Activated CD4-positive, alpha-beta T cell treated with anti-CD3 and anti-CD28 coated beads, Interleukin-2, amount 50 U/mL, for 4 hours (primary cell): ENCODE data around the gene ATL1.
"Not testable (repeated sequence)": the region's sequence is repeated elsewhere in the genome, so short reads cannot be mapped to it uniquely, and the experiment has no call there.

Source experiments
- DNase-seq, 2 experiments: peaks; one replicate each; pipeline ENCODE4 v3.0.0-alpha.2; 2020

The ATL1 gene

GRCh38 chr14:50603565-50603964 is 43.6 kb downstream of the ATL1 start:
- no peak for DNase-seq

- DNase-seq, result no peak
Observed at GRCh38 chr14:50605766-50606165, 45.8 kb downstream of the ATL1 start.

GRCh38 chr14:50606468-50606867 is 46.5 kb downstream of the ATL1 start:
- DNase-seq, result no peak

GRCh38 chr14:50607181-50607580 is 47.2 kb downstream of the ATL1 start:
- DNase-seq, result no peak

- DNase-seq, result no peak
Observed at GRCh38 chr14:50607761-50608160, 47.8 kb downstream of the ATL1 start.

- no peak for DNase-seq
Observed at GRCh38 chr14:50608302-50608851, 48.4 kb downstream of the ATL1 start.

GRCh38 chr14:50610465-50610864 is 50.5 kb downstream of the ATL1 start:
- no peak for DNase-seq

GRCh38 chr14:50612806-50613205 is 52.9 kb downstream of the ATL1 start:
- no peak for DNase-seq

GRCh38 chr14:50615056-50615455 is 55.1 kb downstream of the ATL1 start:
- DNase-seq, result no peak

GRCh38 chr14:50615552-50615951 is 55.6 kb downstream of the ATL1 start:
- DNase-seq, result no peak

- no peak for DNase-seq
Observed at GRCh38 chr14:50616275-50616674, 56.3 kb downstream of the ATL1 start.

GRCh38 chr14:50619569-50620141 is 59.7 kb downstream of the ATL1 start:
- no peak for DNase-seq

- DNase-seq, result no peak
Observed at GRCh38 chr14:50620341-50620740, 60.4 kb downstream of the ATL1 start.

GRCh38 chr14:50622978-50623377 is 63.0 kb downstream of the ATL1 start:
- DNase-seq, result no peak

- no peak for DNase-seq
Observed at GRCh38 chr14:50624447-50624846, 64.5 kb downstream of the ATL1 start.

- not testable (repeated sequence) for DNase-seq
Observed at GRCh38 chr14:50624947-50625346, 65.0 kb downstream of the ATL1 start.

- DNase-seq, result no peak
Observed at GRCh38 chr14:50631408-50631821, 71.5 kb downstream of the ATL1 start.

- no peak for DNase-seq
Observed at GRCh38 chr14:50633954-50634353, 74.0 kb downstream of the ATL1 start.

- no peak for DNase-seq
Observed at GRCh38 chr14:50635141-50635540, 75.2 kb downstream of the ATL1 start.

- DNase-seq, result no peak
Observed at GRCh38 chr14:50647282-50647681, 87.3 kb downstream of the ATL1 start.

- DNase-seq, result no peak
Observed at GRCh38 chr14:50647753-50648152, 87.8 kb downstream of the ATL1 start.

GRCh38 chr14:50649691-50650090 is 89.7 kb downstream of the ATL1 start:
- DNase-seq, result no peak

- no peak for DNase-seq
Observed at GRCh38 chr14:50656776-50657175, 96.8 kb downstream of the ATL1 start.

- DNase-seq, result no peak
Observed at GRCh38 chr14:50657753-50658152, 97.8 kb downstream of the ATL1 start.

- no peak for DNase-seq
Observed at GRCh38 chr14:50658203-50658602, 98.3 kb downstream of the ATL1 start.
